Activated naive CD4-positive, alpha-beta T cell treated with anti-CD3 and anti-CD28 coated beads, Interleukin-2, amount 50 U/mL, for 16 hours (primary cell): ENCODE measurements around the gene ANKS1A.
"Not testable (repeated sequence)": the region's sequence is repeated elsewhere in the genome, so short reads cannot be mapped to it uniquely, and the experiment has no call there.

ENCODE experiments used
- DNase-seq: peaks from one replicate; pipeline ENCODE4 v3.0.0-alpha.2; 2020

ANKS1A gene

DNA sequence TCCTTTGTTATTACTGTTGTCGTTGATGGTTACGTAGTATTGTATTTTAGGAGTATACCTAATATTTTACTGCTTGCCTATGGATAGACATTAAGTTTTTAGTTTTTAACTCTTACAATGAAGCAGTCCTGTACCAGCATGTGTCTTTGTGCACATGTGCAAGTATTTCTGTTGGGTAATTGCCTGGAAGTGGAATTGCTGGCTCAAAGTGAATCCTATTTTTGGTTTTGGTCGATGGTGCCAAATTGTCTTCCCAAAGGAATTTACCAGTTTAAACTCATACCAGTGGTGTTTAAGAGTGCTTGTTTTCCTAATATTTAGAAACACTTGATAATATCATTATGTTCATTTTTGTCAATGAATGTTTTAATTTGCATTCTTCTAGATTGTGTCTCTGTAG lies 75.5 kb downstream of the ANKS1A start:
- no peak for DNase-seq

DNA sequence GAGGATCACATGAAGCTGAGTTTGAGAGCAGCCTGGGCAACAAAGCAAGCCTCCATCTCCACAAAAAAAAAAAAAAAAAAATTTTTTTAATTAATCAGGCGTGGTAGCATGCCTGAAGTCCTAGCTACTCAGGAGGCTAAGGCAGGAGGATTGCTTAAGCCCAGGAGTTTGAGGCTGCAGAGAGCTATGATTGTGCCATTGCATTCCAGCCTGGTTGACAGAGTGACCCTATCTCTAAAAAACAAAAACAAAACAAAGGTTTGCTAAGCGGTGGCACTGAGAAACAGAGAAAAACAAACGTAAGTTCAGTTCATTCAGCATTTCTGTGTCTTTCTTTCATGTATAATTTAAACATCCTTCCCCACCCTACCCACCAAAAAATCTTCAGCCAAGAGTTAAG lies 78.4 kb downstream of the ANKS1A start:
- no peak for DNase-seq

DNA sequence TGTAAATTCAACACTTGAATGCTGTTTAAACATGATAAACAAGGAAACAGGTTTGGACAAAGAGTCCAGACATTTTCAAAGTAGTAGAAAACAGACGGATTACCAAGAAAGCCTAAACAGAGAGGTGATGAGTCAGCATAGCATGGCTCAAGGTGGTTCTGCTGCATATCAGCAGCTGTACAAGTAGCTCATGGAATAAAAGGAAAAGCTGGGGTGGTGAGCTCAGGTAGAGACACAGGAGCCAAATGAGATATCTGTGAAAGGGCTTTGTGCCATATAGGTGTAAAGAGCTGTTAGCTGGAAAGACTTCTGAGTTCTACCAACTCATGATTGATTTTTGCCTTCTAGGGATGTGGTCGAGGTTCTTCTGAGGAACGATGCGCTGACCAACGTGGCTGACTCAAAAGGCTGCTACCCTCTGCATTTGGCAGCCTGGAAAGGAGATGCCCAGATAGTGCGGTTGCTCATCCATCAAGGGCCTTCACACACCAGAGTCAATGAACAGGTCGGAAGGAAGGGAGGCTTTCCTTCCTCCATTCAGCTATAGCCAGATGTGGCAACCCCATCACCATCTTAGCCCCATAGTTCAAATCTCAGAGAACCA lies 80.7 kb downstream of the ANKS1A start:
- no peak for DNase-seq

DNA sequence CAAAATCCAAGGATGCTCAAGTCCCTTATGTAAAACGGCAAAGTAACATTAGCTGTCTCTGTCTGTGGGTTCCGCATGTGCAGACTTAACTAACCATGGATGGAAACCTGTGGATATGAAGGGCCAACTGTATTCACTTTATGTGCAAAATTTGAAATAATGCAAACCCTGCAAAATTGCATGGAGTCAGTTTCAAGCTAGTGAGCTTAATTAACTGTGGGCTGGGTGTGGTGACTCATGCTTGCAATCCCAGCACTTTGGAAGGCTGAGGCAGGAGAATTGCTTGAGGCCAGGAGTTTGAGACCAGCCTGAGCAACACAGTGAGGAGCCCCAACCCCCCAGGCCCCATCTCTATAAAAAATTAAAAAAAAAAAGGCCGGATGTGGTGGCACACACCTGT lies 81.4 kb downstream of the ANKS1A start:
- DNase-seq, result no peak

DNA sequence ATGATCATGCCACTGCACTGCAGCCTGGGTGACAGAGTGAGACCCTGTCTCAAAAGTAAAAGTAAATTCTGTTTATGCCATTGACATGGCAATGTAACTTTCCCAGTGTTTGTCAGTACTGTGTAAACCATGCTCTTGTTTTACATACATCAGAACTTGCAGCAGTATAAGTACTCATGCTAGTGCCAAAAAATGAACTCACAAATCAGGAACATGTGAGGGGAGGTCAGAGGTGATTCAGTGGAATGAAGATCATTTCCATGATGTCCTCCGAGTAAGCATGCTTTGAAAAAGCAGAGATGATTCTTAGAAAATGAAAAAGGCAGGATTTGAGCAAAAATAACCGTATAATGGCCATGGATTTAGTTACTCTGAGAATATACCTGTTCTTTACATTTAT lies 81.9 kb downstream of the ANKS1A start:
- DNase-seq, result no peak

DNA sequence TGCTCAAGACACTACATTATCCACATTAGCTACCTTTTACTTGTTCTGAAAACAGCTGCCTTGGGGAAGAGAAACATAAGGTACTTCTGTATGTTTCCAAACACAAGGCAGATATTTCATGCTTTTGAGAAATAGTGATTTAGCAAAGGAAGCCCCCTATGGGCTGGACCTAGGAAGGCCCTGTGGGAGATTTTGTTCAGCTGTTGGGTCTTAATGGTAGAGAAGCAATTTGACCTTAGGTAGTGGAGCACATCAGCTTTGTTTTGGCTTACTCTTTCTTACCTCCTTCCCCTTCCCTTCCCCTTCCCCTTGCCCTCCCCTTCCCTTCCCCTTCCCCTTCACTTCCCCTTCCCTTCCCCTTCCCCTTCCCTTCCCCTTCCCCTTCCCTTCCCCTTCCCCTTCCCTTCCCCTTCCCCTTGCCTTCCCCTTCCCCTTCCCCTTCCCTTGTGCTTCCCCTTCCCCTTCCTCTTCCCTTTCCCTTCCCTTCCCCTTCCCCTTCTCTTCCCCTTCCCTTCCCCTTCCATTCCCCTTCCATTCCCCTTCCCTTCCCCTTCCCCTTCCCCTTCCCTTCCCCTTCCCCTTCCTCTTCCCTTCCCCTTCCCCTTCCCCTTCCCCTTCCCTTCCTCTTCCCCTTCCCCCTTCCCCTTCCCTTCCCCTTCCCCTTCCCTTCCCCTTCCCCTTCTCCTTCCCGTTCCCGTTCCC lies 84.6 kb downstream of the ANKS1A start:
- no peak for DNase-seq

DNA sequence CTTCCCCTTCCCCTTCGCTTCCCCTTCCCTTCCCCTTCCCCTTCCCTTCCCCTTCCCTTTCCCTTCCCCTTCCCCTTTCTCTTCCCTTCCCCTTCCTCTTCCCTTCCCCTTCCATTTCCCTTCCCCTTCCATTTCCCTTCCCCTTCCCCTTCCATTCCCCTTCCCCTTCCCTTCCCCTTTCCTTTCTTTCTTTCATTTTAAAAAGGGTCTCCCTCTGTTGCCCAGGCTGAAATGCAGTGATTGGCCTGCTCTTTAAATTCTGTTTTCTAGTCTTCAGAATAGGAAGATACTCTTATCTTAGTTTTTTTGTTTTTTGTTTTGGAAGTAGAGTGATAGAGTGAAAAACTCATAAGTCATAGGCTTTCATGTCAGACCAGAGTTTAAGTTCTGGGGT lies 85.2 kb downstream of the ANKS1A start:
- DNase-seq, result no peak

DNA sequence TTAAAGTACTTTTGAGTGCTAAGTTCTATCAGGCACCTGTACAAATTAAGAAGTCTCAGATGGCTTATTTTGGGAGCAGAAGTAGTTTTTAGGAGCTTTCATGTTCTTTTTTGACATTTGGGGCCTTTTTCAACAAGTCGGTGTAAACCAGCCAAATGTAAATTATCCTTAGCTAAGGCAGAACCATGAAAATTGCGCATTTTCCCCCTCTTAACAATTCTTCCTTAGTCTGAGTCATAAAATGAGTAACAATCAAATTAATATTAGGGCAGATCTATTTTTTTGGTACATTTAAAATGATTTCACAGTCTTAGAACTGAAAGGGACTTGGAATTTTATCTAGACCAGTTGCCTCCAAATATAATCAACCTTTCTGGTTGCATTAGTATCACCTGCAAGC lies 87.2 kb downstream of the ANKS1A start:
- DNase-seq, result no peak

DNA sequence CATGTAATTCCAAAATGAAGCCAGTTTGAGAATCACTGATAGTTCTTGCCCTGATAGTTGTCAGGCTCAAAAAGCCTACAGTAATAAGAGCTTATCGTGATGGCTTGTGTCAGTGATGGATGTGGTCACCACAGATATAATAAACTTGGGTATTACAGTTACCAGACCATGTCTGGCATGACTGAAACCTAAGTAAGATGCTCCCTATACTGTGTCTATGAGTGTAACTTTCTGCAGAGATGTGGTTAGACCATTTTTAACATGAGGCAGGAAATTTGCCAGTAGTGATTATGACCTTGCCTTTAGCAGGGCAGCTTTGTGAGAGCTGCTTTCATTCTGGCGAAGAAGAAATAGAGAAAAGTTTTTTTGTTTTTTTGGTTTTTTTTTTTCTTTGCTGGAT lies 90.2 kb downstream of the ANKS1A start:
- no peak for DNase-seq

DNA sequence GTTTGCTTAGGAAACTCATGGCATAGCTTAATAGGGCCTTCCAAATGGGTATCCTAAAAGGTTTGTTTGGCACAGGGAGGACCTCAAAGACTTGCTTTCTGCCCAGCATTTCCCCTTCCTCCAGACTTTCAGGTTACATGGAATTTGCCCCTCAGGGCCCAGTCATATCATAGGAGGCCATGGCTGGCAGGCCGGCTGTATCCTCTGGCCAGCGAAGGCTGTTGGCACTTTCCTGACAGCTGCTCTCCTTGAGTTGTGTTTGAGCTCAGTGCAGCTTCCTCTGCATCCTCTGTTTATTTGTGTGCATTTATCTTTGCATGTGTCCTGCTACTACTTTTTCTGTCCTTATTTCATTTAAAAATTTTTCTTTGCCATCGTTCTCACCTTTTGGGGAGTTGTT lies 90.9 kb downstream of the ANKS1A start:
- DNase-seq, result no peak

DNA sequence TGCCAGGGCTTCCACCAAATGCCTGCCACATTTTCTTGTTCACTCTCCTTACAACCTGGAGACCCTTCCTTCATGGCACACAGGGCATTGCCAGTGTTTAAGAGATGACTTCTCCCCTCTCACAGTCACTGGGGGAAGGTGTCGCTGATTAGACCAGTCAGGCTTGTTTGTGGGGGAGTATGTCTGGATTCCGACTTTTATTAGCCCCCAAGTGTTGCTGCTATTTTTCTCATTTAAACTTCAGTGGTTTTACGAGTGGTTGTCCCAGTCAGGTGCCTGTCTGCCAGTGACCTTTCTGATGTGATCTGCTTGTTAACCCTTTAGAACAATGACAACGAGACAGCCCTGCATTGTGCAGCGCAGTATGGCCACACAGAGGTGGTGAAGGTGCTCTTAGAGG lies 92.3 kb downstream of the ANKS1A start:
- DNase-seq, result no peak

DNA sequence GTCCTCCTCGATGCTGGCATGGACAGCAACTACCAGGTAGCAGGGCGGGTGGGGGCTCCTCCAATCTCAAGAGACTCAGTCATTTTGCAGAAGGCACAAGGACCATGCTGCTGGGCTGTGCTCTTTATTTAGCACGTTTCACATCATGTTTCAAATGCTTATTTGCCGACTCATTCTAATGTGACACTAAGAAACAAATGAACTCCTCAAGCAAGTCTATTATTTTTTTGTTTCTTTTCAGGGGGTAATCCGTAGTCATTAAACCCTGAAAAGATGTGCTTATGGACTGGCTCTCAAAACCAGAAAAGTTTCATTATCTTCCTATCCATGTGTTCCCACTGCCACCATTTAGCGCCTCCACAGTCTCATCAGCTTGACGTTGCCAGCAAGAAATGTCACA lies 92.9 kb downstream of the ANKS1A start:
- DNase-seq, result no peak

DNA sequence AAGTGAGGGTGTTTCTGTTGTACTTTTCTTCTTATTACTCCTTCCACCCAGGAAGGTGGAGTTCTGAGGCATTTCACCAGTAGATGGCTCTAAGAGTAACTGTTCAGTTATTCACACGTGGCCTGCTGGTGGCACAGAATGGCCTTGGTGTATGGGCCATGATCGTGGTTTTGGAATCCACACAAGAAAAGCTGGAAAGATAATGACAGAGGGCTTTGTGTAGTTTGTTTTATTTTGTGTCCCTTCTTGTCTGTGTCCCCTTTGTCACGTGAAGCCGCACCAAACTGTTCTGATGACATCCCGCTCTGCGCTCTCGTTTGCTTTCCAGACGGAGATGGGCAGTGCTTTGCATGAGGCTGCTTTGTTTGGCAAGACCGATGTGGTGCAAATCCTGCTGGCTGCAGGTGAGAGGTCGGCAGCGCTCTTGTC lies 93.4 kb downstream of the ANKS1A start:
- DNase-seq, result no peak

DNA sequence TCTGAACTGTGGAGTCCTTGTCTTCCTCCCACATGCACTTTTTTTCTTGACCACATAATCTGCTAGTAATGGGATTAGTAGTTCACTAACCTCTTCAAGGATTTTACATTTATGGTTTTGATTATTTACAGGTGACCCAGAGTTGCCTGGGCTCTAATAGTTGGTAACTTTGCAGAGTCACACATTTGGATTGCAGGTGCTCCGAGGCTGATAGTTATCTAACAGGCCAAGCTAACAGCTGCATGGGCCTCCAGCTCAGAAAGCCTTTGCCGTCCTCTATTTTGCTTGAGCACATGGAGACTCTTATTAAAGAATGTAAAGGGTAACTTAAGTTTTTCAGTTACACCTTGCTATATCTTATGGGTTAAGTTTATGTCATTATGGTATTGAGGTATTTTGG lies 95.4 kb downstream of the ANKS1A start:
- no peak for DNase-seq

DNA sequence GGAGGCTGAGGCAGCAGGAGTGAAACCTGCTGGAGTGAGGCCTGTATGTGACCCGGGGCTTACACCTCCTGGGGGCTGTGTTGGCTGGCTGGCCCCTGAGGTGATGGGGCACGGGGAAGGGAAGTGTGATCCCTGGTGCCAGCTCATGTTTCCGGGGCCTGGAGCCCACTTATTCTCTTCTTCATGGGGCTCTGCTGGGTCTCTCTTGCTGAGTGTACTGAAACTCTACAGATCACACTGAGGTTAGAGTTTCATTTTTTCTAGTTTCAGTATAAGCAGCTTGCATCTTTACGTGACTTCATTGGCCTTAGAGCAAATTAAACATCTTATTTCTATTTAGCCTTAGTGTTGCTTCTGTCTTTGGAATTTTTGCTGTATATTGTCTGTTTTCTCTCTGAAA lies 96.2 kb downstream of the ANKS1A start:
- no peak for DNase-seq

DNA sequence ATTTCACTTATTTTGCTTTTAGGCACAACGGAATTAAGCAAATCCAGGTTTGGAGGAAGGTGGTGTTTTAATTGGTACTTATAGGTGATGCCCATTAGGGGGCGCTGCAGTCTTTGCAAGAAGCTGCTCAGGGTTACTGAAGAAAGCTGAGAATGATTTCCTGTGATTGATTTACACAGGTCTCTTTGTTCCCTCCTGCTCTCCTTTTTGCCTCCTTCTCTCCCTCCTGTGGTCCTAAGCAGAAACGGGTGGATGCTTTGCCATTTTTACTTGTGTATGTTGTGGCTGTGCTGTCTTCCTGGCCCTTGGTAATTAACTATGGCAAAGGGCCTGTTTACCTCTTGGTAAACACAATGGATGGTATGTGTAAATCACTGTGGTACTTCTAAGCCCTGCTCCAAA lies 97.8 kb downstream of the ANKS1A start:
- peak; percentile 52 for DNase-seq

DNA sequence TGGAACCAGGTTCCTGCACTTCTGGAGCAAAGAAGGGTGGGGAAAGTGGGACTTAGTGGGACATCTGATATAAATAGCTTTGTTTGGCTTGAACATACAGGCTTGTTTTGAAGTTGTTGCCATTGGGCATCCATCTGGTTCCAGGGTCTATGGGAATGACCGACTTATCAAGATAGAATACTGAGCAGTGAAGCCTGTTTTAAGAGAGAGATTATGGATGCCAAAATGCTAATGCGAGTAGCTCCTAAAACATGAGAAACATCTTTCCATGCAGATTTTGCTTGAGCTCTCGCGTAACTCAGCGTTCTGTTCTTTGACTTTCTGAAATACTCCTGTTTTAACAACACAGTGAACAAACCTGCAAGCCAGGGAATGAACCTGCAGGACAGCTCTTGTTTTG lies 98.5 kb downstream of the ANKS1A start:
- no peak for DNase-seq

DNA sequence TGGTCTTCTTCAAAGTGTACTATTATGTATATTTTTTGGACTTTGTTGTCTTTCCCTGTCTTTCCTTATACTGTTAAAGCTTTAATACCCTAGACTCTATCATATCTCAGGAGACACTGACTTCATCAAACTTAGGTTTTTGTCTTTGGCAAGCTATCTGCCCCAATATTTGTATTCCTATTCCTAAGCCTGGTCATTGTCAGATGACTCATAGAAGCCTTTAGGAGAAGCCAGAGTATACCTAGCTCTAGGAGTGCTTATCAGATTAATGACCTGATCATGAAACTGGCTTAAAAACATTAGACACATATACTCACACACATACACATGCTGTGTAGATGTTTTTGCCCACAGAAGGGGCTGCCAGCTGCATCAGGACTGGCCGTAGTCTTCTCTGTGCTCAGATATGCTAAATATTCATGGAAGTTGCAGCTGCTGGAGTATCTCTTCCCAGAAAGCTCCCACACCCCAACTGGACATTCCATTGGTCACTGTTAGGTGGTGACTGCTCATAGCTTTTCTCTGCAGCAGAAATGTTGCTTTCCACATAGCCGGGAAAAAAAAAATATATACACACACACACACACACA lies 102.0 kb downstream of the ANKS1A start:
- DNase-seq, result no peak

DNA sequence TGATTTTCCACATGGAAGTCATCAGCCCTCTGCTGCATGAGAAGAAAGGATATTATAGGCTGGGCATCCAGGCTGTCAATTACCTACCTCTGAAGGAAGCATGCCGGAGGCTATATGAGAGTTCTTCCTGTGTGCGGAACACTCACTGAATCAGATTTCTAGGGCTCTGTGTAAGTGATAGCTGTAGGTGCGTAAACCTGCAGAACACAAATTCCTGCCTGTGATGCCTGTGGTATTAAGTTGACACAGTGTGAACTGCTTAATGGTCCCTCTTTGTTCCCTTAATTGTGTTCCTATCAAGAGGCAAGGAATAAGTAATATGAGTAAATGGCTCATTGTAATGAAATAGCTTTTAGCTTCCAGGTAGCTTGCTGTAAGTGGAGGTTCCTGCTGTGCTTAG lies 103.3 kb downstream of the ANKS1A start:
- DNase-seq, result no peak

DNA sequence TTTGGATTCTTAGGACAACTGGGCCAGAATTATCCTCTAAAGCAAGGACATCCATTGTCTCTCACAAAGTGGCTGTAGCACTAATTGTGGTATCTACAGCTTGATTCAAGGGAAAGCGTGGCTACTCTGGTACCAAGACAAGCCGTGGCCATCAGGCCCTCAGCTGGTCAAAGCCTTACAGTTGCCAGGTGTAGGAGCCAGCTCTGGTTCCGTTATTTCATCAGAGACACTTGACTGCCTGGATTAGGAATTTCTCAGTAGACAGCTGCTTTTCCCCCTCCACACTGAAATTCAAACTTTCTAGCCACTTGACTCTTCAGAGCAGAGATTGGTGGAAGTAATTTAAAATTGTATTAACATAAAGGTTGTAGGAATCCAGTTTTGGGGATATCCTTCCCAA lies 104.2 kb downstream of the ANKS1A start:
- DNase-seq, result no peak

DNA sequence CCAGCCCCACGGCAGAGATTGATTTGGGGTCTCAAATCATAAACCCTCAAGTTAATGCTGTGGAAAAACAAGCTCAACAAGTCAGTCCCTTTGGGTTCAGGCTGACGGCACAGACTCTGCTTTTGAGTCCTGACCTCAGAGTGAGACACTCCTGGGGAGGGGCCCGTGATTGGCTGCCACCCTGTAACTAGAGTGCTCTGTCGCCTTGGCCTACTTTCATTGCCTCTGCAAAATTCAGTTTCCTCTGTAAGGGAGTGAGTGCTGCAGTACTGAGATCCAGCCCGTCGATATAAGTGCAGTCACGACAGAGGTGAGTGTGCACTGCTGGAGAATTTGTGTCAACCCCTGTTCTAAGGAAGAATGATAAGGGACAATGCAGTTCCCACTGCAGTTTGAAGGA lies 105.6 kb downstream of the ANKS1A start:
- DNase-seq, result no peak

DNA sequence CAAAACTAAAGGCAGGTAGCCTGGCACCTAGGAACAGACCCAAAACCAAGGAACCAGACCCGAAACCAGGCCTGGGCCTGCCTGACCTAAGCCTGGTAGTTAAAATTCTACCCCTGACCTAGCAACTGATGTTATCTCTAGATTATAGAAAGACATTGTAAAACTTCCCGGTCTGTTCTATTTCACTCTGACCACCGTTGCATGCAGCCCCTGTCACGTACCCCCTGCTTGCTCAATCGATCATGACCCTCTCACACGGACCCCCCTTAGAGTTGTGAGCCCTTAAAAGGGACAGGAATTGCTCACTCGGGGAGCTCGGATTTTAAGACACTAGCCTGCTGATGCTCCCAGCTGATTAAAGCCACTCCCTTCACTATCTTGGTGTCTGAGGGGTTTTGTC lies 109.4 kb downstream of the ANKS1A start:
- DNase-seq, result not testable (repeated sequence)

DNA sequence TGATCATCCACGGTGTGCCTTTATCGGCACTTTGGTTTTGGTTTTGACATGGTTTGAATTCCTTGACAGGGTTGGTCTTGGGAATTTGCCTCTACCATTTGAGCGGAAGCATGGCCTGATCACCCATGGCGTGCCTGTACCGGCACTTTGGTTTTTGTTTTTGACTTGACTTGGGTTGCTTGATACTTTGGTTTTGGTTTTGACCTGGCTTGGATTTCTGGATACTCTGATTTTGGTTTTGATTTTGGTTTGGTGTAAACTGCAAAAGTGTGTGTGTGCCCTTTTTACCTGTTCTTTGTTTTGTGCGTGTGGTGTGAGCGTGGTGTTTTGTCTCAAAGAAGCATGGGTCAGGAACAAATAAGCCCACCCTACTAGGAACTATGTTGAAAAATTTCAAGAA lies 110.1 kb downstream of the ANKS1A start:
- DNase-seq, result not testable (repeated sequence)

DNA sequence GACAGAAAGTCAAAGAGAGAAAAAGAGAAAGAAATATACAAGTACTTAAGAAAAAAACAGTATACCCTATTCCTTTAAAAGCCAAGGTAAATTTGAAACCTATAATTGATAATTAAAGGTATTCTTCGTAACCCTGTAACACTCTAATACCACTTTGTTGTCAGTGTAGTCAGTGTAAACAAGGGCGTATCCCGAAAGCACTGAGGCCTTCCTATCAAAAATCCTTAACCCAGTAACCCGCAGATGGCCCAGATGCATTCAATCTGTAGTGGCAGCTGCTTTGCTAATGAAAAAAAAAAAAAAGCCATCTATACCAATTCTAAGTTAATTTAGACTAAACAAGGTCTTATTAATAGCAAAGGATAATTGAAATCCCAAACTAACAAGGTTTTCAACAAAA lies 110.9 kb downstream of the ANKS1A start:
- DNase-seq, result not testable (repeated sequence)

DNA sequence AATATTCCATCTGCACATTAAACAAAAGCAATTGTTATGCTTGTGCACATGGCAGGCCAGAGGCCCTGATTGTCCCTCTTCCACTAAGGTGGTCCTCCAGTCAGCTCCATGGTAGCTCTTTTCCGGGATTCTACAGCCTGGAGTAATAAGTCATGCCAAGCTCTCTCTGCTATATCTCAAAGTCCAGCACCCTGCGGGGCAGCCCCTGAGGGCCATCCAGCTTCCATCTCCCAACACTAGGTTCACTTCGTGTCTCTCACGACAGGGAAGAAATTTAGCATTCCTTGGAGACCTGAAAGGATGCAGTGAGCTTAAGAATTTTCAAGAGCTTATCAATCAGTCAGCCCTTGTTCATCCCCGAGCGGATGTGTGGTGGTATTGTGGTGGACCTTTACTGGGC lies 112.3 kb downstream of the ANKS1A start:
- DNase-seq, result not testable (repeated sequence)
